Measurements from ENCODE around the gene TGFBI.

The TGFBI gene

GRCh38 chr5:136028782-136029742 is at the start of gene TGFBI:
Gene TGFBI, plus strand, starts transcription at chr5:136028988. Its CDS starts 68 bp downstream, at chr5:136029056.
- Histone ChIP-seq H3K4me3 (replicated peaks; ENCODE audit: low read depth, low read length) (no peak within 1 kb of the TSS), H3K27me3 (replicated peaks; ENCODE audit: control insufficient read depth, insufficient read depth, low read length) (no peaks in the 10 kb centered on the region; the same call in 1 of the 2 replicates), H3K36me3 (ENCODE audit: control insufficient read depth, insufficient read depth, low read length) (no peaks in the 10 kb centered on the region)
- DNase-seq (ENCODE audit: extremely low read depth, insufficient read length): no peak
- no peak for TF ChIP-seq CTCF (IDR thresholded peaks at IDR 0.05; ENCODE audit: insufficient read depth, low read length, poor library complexity, severe bottlenecking)

GRCh38 chr5:135978993-135979392 is 49.8 kb upstream of the TGFBI start:
- no peak overlapping the region for H3K4me3 ChIP-seq (replicated peaks; ENCODE audit: low read depth, low read length)
- peaks cover 1% of the 10 kb centered on the region for H3K27me3 ChIP-seq (replicated peaks; ENCODE audit: control insufficient read depth, insufficient read depth, low read length)
- no peaks in the 10 kb centered on the region for H3K36me3 ChIP-seq (ENCODE audit: control insufficient read depth, insufficient read depth, low read length)
- no peak for DNase-seq (ENCODE audit: extremely low read depth, insufficient read length)
- TF ChIP-seq CTCF (IDR thresholded peaks at IDR 0.05; ENCODE audit: insufficient read depth, low read length, poor library complexity, severe bottlenecking): no peak

- Histone ChIP-seq H3K27me3 (replicated peaks; ENCODE audit: control insufficient read depth, insufficient read depth, low read length) (peaks cover 1% of the 10 kb centered on the region), H3K4me3 (replicated peaks; ENCODE audit: low read depth, low read length) (no peak overlapping the region), H3K36me3 (ENCODE audit: control insufficient read depth, insufficient read depth, low read length) (no peaks in the 10 kb centered on the region)
- no peak for TF ChIP-seq CTCF (IDR thresholded peaks at IDR 0.05; ENCODE audit: insufficient read depth, low read length, poor library complexity, severe bottlenecking)
- no peak for DNase-seq (ENCODE audit: extremely low read depth, insufficient read length)
Observed at GRCh38 chr5:135979510-135979909, 49.3 kb upstream of the TGFBI start.

- no peak overlapping the region for H3K4me3 ChIP-seq (replicated peaks; ENCODE audit: low read depth, low read length)
- DNase-seq (ENCODE audit: extremely low read depth, insufficient read length): no peak
- no peaks in the 10 kb centered on the region for H3K36me3 ChIP-seq (ENCODE audit: control insufficient read depth, insufficient read depth, low read length)
- no peak for TF ChIP-seq CTCF (IDR thresholded peaks at IDR 0.05; ENCODE audit: insufficient read depth, low read length, poor library complexity, severe bottlenecking)
- peaks cover 1% of the 10 kb centered on the region for H3K27me3 ChIP-seq (replicated peaks; ENCODE audit: control insufficient read depth, insufficient read depth, low read length)
Observed at GRCh38 chr5:135980620-135981019, 48.2 kb upstream of the TGFBI start.

- no peaks in the 10 kb centered on the region for H3K36me3 ChIP-seq (ENCODE audit: control insufficient read depth, insufficient read depth, low read length)
- TF ChIP-seq CTCF (IDR thresholded peaks at IDR 0.05; ENCODE audit: insufficient read depth, low read length, poor library complexity, severe bottlenecking): no peak
- no peak overlapping the region for H3K4me3 ChIP-seq (replicated peaks; ENCODE audit: low read depth, low read length)
- H3K27me3 ChIP-seq (replicated peaks; ENCODE audit: control insufficient read depth, insufficient read depth, low read length): no peaks in the 10 kb centered on the region; the same call in 1 of the 2 replicates
- no peak for DNase-seq (ENCODE audit: extremely low read depth, insufficient read length)
Observed at GRCh38 chr5:135985951-135986350, 42.8 kb upstream of the TGFBI start.

Data from GM06990 (cell line).